Testis (tissue), 3 donors: ENCODE data around the gene NMBR. TPM values are rescaled to one million over a fixed set of nuclear protein-coding genes. Genes with fewer than 3 reads are reported as not detected.
"Not testable (repeated sequence)": the region's sequence is repeated elsewhere in the genome, so short reads cannot be mapped to it uniquely, and the experiment has no call there.

Experiments
- DNase-seq: peaks from one replicate; pipeline ENCODE4 v3.0.0-alpha.2; 2019
- H3K27ac ChIP-seq, 2 donors: fragments of 200-600 bp; sonication (generic); one replicate each; pipeline ENCODE4 v1.5.1; 2019
- H3K27me3 ChIP-seq: fragments of 200-600 bp; sonication (generic); one replicate; pipeline ENCODE4 v1.5.1; 2019
- H3K36me3 ChIP-seq: fragments of 200-600 bp; sonication (generic); one replicate; pipeline ENCODE4 v1.5.1; 2017; ENCODE audit warnings: low read depth; ENCODE audit errors: missing control alignments
- H3K4me1 ChIP-seq: fragments of 200-600 bp; sonication (generic); one replicate; pipeline ENCODE4 v1.5.1; 2019
- H3K4me3 ChIP-seq, 2 donors: fragments of 200-600 bp; sonication (generic); one replicate each; pipeline ENCODE4 v1.5.1; 2017 to 2019
- H3K9me3 ChIP-seq: fragments of 200-600 bp; sonication (generic); one replicate; pipeline ENCODE4 v1.5.1; 2017
- CTCF ChIP-seq, 3 experiments: fragments of 450-650 bp in 2 of 3; fragments of 200-600 bp in 1 of 3; sonication (generic) in 1 of 3; IDR thresholded peaks; one replicate each; pipeline ENCODE4 v1.5.1; 2016 to 2019; ENCODE audit warnings: antibody characterized with exemption in 3 of 3, mild to moderate bottlenecking in 2 of 3, moderate library complexity in 1 of 3
- POLR2A ChIP-seq: fragments of 450-650 bp; IDR thresholded peaks from one replicate; pipeline ENCODE4 v1.6.1; 2017; ENCODE audit warnings: antibody characterized with exemption, mild to moderate bottlenecking, moderate library complexity
- WGBS, 2 donors: methylation state at CpG; one replicate each; pipeline ENCODE4 v1.1.5; 2018; 5-methylcytosine and 5-hydroxymethylcytosine counted together
- intact Hi-C: fragments of 100-400 bp; cut with DNase I; formaldehyde crosslinking; loops from one replicate; pipeline ENCODE4 v1.15.1; 2023; ENCODE audit warnings: low total_unique reads
- polyA plus RNA-seq: library from polyadenylated mRNA; stranded (reverse); fragments of 350-450 nt; fragmentation: Illumina TruSeq; extraction: RNeasy Lipid Tissue Mini Kit (QIAGEN cat#74804); gene quantifications from one replicate; pipeline ENCODE4 v1.2.3, GENCODE V29; 2014; ENCODE audit warnings: low read depth, low replicate concordance; ENCODE audit not compliant: insufficient read depth
- total RNA-seq, 2 donors: library from RNA; depleted of rRNA; stranded (reverse); fragments of >200 nt; gene quantifications; one replicate each; pipeline ENCODE4 v1.2.3, GENCODE V29; 2016

NMBR gene
- total and polyA plus RNA-seq, 3 donors from 2014 or later: 1.6 to 3.5 (median 2.2) TPM

GRCh38 chr6:142079130-142079529, 67.8 kb downstream of the NMBR start:
- H3K27me3 ChIP-seq: no peaks in the 10 kb centered on the region
- H3K27ac ChIP-seq: no peak overlapping the region
- DNase-seq: no peak
- no peak overlapping the region for H3K4me3 ChIP-seq
- intact Hi-C loops: no loop called here
- H3K36me3 ChIP-seq: no peaks in the 10 kb centered on the region
- H3K9me3 ChIP-seq: no peaks in the 10 kb centered on the region
- no peak for TF ChIP-seq POLR2A
- TF ChIP-seq CTCF (IDR thresholded peaks at IDR 0.05): no peak
- no peaks in the 10 kb centered on the region for H3K4me1 ChIP-seq

- intact Hi-C loops: no loop called here
- Histone ChIP-seq H3K27me3 (no peaks in the 10 kb centered on the region), H3K4me3 (no peak overlapping the region), H3K27ac (no peak overlapping the region), H3K4me1 (no peaks in the 10 kb centered on the region), H3K9me3 (no peaks in the 10 kb centered on the region), H3K36me3 (no peaks in the 10 kb centered on the region)
- 92 to 94% methylated on average over 7 of the region's 7 CpGs for WGBS, 2 donors
- no peak for DNase-seq
- TF ChIP-seq CTCF (IDR thresholded peaks at IDR 0.05) (no peak), POLR2A (no peak)
Observed at GRCh38 chr6:142075516-142076101, 71.3 kb downstream of the NMBR start.

- TF ChIP-seq CTCF (IDR thresholded peaks at IDR 0.05) (no peak), POLR2A (no peak)
- intact Hi-C loops: no loop called here
- no peaks in the 10 kb centered on the region for H3K27me3 ChIP-seq
- 88 to 97% methylated on average over 1 of the region's 1 CpG for WGBS, 2 donors
- DNase-seq: no peak
- H3K9me3 ChIP-seq: no peaks in the 10 kb centered on the region
- H3K36me3 ChIP-seq: no peaks in the 10 kb centered on the region
- no peak overlapping the region for H3K27ac ChIP-seq
- no peaks in the 10 kb centered on the region for H3K4me1 ChIP-seq
- no peak overlapping the region for H3K4me3 ChIP-seq
Observed at GRCh38 chr6:142074516-142074915, 72.4 kb downstream of the NMBR start.

- TF ChIP-seq POLR2A (no peak), CTCF (IDR thresholded peaks at IDR 0.05) (no peak)
- no peak for DNase-seq
- Histone ChIP-seq H3K27me3 (no peaks in the 10 kb centered on the region), H3K9me3 (no peaks in the 10 kb centered on the region), H3K4me3 (no peak overlapping the region), H3K4me1 (no peaks in the 10 kb centered on the region), H3K36me3 (no peaks in the 10 kb centered on the region), H3K27ac (no peak overlapping the region)
- WGBS, 2 donors: 76 to 81% methylated on average over 3 of the region's 3 CpGs
- intact Hi-C loops: no loop called here
Observed at GRCh38 chr6:142071981-142072380, 74.9 kb downstream of the NMBR start.

- no peaks in the 10 kb centered on the region for H3K36me3 ChIP-seq
- H3K27me3 ChIP-seq: no peaks in the 10 kb centered on the region
- intact Hi-C loops: no loop called here
- H3K9me3 ChIP-seq: no peaks in the 10 kb centered on the region
- DNase-seq: no peak
- H3K27ac ChIP-seq: no peak overlapping the region
- no peaks in the 10 kb centered on the region for H3K4me1 ChIP-seq
- H3K4me3 ChIP-seq: no peak overlapping the region
- TF ChIP-seq POLR2A (no peak), CTCF (IDR thresholded peaks at IDR 0.05) (no peak)
Observed at GRCh38 chr6:142068416-142068815, 78.5 kb downstream of the NMBR start.

- H3K36me3 ChIP-seq, H3K27ac ChIP-seq, H3K27me3 ChIP-seq, H3K4me1 ChIP-seq, H3K9me3 ChIP-seq, H3K4me3 ChIP-seq, DNase-seq, intact Hi-C loops: not testable (repeated sequence)
- 82 to 91% methylated on average over 4 of the region's 4 CpGs for WGBS, 2 donors
Observed at GRCh38 chr6:142062861-142063260, 84.1 kb downstream of the NMBR start.
